HepG2 (cell line): ENCODE results near the gene DNAH8. TPM values are rescaled to one million over a fixed set of nuclear protein-coding genes. Genes with fewer than 3 reads are reported as not detected.

ENCODE experiments used
- ATAC-seq: fragments of 200-7000 bp; cut with Tn5 transposase; 3 replicates; pipeline ENCODE4 v1.9.1; 2020; ENCODE audit warnings: mild to moderate bottlenecking, moderate library complexity
- BruUV-seq: library from RNA; stranded (reverse); fragments of 400-500 nt; replicated peaks from 2 replicates; lab custom pipeline; 2021; lab: Mats Ljungman, UMichigan
- CTCF ChIA-PET: fragments of 300-600 bp; formaldehyde crosslinking; extraction: SDS; loops from one replicate; lab custom pipeline; 2021; ENCODE audit warnings: low total read pairs, inconsistent platforms, low intra/inter-chr PET ratio; lab: Yijun Ruan, JAX
- POLR2A ChIA-PET: fragments of 350-600 bp; sonication (Branson Sonifier 250); formaldehyde crosslinking; loops from one replicate; lab custom pipeline; 2020; ENCODE audit warnings: antibody characterized with exemption, inconsistent platforms; lab: Yijun Ruan, JAX
- DNase-seq: peaks from one replicate; pipeline ENCODE4 v3.0.0-alpha.2; 2015; ENCODE audit warnings: low spot score
- FAIRE-seq: peaks from 3 replicates; lab custom pipeline; 2011; peaks lifted over from hg19 to GRCh38; lab: Jason Lieb, UNC
- H2AFZ ChIP-seq: one replicate; pipeline ENCODE4 v1.6.1; 2011; ENCODE audit warnings: low read length, inconsistent platforms
- H3K27ac ChIP-seq: fragments of 300-600 bp; 3 replicates; pipeline ENCODE4 v1.8.0; 2011; ENCODE audit warnings: mixed run types, mild to moderate bottlenecking, mixed read lengths, low read length, inconsistent platforms; ENCODE audit not compliant: insufficient read depth; ENCODE audit errors: extremely low read length
- H3K27me3 ChIP-seq, 2 experiments: fragments of 200-600 bp in 1 of 2; 2 replicates in 1 of 2; 3 replicates in 1 of 2; pipeline versions ENCODE4 v1.6.0 to v1.8.0; 2011; ENCODE audit warnings: low read length in 2 of 2, mild to moderate bottlenecking in 2 of 2, moderate library complexity in 2 of 2, inconsistent platforms in 1 of 2; ENCODE audit not compliant: insufficient read depth in 2 of 2, control insufficient read depth in 1 of 2
- H3K36me3 ChIP-seq, 2 experiments: fragments of 200-600 bp in 1 of 2; replicated peaks in 1 of 2; 2 replicates in 1 of 2; 3 replicates in 1 of 2; pipeline versions ENCODE4 v1.5.1 to v1.8.0; 2011; ENCODE audit warnings: low read length in 2 of 2, inconsistent platforms in 1 of 2; ENCODE audit not compliant: insufficient read depth in 2 of 2, control insufficient read depth in 1 of 2
- H3K4me1 ChIP-seq: 2 replicates; pipeline ENCODE4 v1.5.1; 2012; ENCODE audit warnings: low read length, inconsistent platforms; ENCODE audit not compliant: insufficient read depth
- H3K4me2 ChIP-seq: 2 replicates; pipeline ENCODE4 v1.6.0; 2011; ENCODE audit warnings: low read depth, low read length, inconsistent platforms
- H3K4me3 ChIP-seq, 3 experiments: fragments of 200-600 bp in 1 of 3; sonication (generic), shearing (Covaris generic) in 1 of 3; replicated peaks in 1 of 3; 2 replicates each; pipeline ENCODE4 v1.5.1; 2011 to 2016; ENCODE audit warnings: low read length in 3 of 3, inconsistent platforms in 2 of 3, low read depth in 2 of 3, mild to moderate bottlenecking in 2 of 3, control low read depth in 1 of 3, mixed read lengths in 1 of 3; ENCODE audit not compliant: insufficient read depth in 1 of 3
- H3K79me2 ChIP-seq: one replicate; pipeline ENCODE4 v1.6.1; 2011; ENCODE audit warnings: low read length, inconsistent platforms; ENCODE audit not compliant: insufficient read depth
- H3K9ac ChIP-seq: 2 replicates; pipeline ENCODE4 v1.6.0; 2011; ENCODE audit warnings: mild to moderate bottlenecking, low read depth, low read length, inconsistent platforms; ENCODE audit not compliant: insufficient read depth
- H3K9me3 ChIP-seq: 2 replicates; pipeline ENCODE4 v1.5.1; 2012; ENCODE audit warnings: mild to moderate bottlenecking, low read length
- H4K20me1 ChIP-seq: 2 replicates; pipeline ENCODE4 v1.6.0; 2011; ENCODE audit warnings: inconsistent platforms, mild to moderate bottlenecking, low read length, moderate library complexity; ENCODE audit not compliant: insufficient read depth
- ATF3 ChIP-seq: sonication (generic); formaldehyde crosslinking; IDR thresholded peaks from 2 replicates; pipeline ENCODE4 v1.4.0; 2020; ENCODE audit warnings: missing genetic modification reagents
- HNRNPL ChIP-seq: fragments of 200-400 bp; formaldehyde crosslinking; IDR thresholded peaks from 2 replicates; pipeline ENCODE4 v1.6.1; 2017; ENCODE audit warnings: mild to moderate bottlenecking, low read depth, low read length
- POLR2AphosphoS2 ChIP-seq: IDR thresholded peaks from 2 replicates; pipeline ENCODE4 v1.6.1; 2011; ENCODE audit warnings: low read depth, low read length, improper control_type of control experiment
- RERE ChIP-seq: IDR thresholded peaks from 2 replicates; pipeline ENCODE4 v1.6.1; 2016; ENCODE audit warnings: low read depth, missing genetic modification reagents, missing compliant biosample characterization
- THYN1 ChIP-seq: sonication (generic); formaldehyde crosslinking; IDR thresholded peaks from 2 replicates; pipeline ENCODE4 v1.8.1; 2023; ENCODE audit warnings: low read depth, mild to moderate bottlenecking, moderate library complexity, missing genetic modification reagents, borderline replicate concordance
- ZNF773 ChIP-seq: sonication (generic); formaldehyde crosslinking; IDR thresholded peaks from 2 replicates; pipeline ENCODE4 v1.4.0; 2020; ENCODE audit warnings: missing genetic modification reagents, borderline replicate concordance
- ZSCAN9 ChIP-seq: IDR thresholded peaks from 2 replicates; pipeline ENCODE4 v1.6.1; 2016; ENCODE audit warnings: borderline replicate concordance
- WGBS: methylation state at CpG from one replicate; pipeline ENCODE4 v1.1.6; 2017; ENCODE audit warnings: low lambda C conversion rate; 5-methylcytosine and 5-hydroxymethylcytosine counted together
- in situ Hi-C: cut with HindIII; loops from 2 replicates; pipeline ENCODE4 v1.10.0; 2017; ENCODE audit warnings: low pct_unique_long_range_greater_than_20kb; ENCODE audit not compliant: extremely low pct_ligation_motif_present
- intact Hi-C: fragments of 100-400 bp; cut with micrococcal nuclease; formaldehyde crosslinking; loops from one replicate; pipeline ENCODE4 v1.10.0; 2022; ENCODE audit not compliant: unreplicated experiment
- polyA plus RNA-seq, 8 experiments: library from polyadenylated mRNA; depleted of rRNA in 3 of 8; stranded (reverse) in 7 of 8; unstranded in 1 of 8; fragments of >200 nt; fragmentation: Illumina TruSeq in 4 of 8; extraction: Trizol in 4 of 8; gene quantifications; 2 replicates each; pipeline versions ENCODE4 v1.2.1 to v1.2.3, GENCODE V29; 2011 to 2016; ENCODE audit warnings: low read depth in 4 of 8, missing spikeins in 1 of 8, mixed read lengths in 1 of 8; ENCODE audit not compliant: insufficient read depth in 1 of 8
- total RNA-seq, 5 experiments: library from RNA; depleted of rRNA; stranded (reverse); fragments of >200 nt; fragmentation: Illumina TruSeq; extraction: Trizol; gene quantifications; 2 replicates each; pipeline ENCODE4 v1.2.3, GENCODE V29; 2016; ENCODE audit warnings: low read depth in 1 of 5

Gene DNAH8
- total and polyA plus RNA-seq, 2 of the 13 experiments (the other 11 are each of a cell fraction or from before 2014, with no cell fraction given), result not detected

GRCh38 chr6:38985839-38986238, 270.7 kb downstream of the DNAH8 start:
- DNase-seq (no peak), FAIRE-seq (no peak), ATAC-seq (no peak)
- ChIA-PET CTCF (no interaction called here), POLR2A (no interaction called here)
- no peaks in the 10 kb centered on the region for H4K20me1 ChIP-seq
- H3K9ac ChIP-seq, result no peak overlapping the region
- 18% methylated on average over 3 of the region's 3 CpGs for WGBS
- no peaks in the 10 kb centered on the region for H3K27me3 ChIP-seq
- H3K4me3 ChIP-seq, result no peak overlapping the region
- H3K27ac ChIP-seq, result no peak overlapping the region
- in situ Hi-C loops (no loop called here), intact Hi-C loops (no loop called here)
- H3K36me3 ChIP-seq, result no peaks in the 10 kb centered on the region
- H3K9me3 ChIP-seq, result no peaks in the 10 kb centered on the region
- H2AFZ ChIP-seq, result no peak overlapping the region
- BruUV-seq, result no TSS peak
- H3K79me2 ChIP-seq, result no peaks in the 10 kb centered on the region
- no peaks in the 10 kb centered on the region for H3K4me1 ChIP-seq
- H3K4me2 ChIP-seq, result no peak overlapping the region
- TF ChIP-seq RERE (CRISPR knock-in tag) (no peak), ZNF773 (no peak), HNRNPL (no peak), ZSCAN9 (CRISPR knock-in tag) (no peak), ATF3 (CRISPR knock-in tag) (no peak), POLR2AphosphoS2 (no peak), THYN1 (no peak)
